ENCODE results near the gene MROH2A.

MROH2A gene

DNA sequence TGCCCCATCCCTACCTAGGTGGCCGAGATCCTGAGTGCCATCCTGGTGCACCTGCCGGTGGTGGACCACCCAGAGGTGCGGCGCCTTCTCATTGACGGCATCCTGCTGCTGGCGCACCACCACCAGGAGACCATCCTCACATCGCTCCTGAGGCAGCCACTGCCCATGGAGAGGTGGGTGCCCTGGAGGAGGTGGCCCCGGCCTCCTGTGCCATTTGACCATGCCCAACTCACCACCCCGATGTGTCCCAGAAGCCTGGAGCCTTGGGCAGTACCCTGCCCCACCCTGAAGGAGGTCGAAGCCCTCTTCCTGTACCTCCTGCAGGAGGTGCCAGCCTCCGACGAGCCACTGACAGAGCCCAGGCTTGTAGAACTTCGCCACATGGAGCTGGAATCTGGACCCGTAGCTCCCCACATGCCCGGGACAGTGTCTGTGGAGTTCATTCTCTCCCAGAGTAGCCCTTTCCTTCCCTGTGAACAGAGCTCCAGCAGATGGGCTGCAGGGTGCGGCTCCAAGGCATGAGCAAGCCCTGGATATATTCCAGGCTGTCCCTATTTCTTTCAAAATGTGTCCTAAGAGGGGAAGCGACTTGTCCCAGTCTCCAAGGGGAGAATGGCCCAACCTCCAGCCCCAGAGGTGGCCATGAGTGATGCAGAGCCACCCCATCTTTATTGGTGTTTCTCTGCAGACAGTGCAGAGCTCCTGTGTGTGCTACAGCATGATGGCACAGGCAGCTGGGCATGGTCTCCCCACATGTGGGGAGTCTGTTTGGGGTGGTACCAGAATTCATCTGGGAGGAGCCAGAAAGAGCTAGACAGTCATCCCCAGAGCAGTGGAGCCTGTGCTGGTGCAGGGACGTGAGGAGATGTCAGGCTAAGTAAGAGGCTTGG lies 42.0 kb downstream of the MROH2A start:
- Histone ChIP-seq H3K4me3 (ENCODE audit: low read depth, low read length) (no peak overlapping the region), H3K4me1 (peaks cover 13% of the 10 kb centered on the region), H3K36me3 (no peaks in the 10 kb centered on the region), H3K9me3 (no peaks in the 10 kb centered on the region), H3K27me3 (no peaks in the 10 kb centered on the region)
- TF ChIP-seq, protein P1, sequence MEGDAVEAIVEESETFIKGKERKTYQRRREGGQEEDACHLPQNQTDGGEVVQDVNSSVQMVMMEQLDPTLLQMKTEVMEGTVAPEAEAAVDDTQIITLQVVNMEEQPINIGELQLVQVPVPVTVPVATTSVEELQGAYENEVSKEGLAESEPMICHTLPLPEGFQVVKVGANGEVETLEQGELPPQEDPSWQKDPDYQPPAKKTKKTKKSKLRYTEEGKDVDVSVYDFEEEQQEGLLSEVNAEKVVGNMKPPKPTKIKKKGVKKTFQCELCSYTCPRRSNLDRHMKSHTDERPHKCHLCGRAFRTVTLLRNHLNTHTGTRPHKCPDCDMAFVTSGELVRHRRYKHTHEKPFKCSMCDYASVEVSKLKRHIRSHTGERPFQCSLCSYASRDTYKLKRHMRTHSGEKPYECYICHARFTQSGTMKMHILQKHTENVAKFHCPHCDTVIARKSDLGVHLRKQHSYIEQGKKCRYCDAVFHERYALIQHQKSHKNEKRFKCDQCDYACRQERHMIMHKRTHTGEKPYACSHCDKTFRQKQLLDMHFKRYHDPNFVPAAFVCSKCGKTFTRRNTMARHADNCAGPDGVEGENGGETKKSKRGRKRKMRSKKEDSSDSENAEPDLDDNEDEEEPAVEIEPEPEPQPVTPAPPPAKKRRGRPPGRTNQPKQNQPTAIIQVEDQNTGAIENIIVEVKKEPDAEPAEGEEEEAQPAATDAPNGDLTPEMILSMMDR (IDR thresholded peaks at IDR 0.05; ENCODE audit: low read depth, low read length), result no peak
- DNase-seq, result no peak

DNA sequence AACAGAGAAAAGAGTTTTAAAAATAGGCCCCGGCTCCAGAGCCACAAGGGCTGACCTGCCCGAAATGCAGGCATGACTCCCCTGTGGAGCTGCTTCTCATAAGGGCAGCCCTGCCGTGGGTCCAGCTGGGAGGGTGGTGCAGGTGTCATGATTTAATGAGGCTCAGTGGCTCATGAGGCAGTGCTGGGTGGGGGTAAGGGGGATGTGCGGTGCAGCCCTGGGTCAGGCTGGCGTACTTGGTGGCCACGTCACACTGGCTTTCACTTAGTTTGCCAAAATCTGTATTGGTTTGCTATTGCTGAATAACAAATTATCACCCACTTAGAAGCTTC lies 42.6 kb downstream of the MROH2A start:
- H3K36me3 ChIP-seq, result no peaks in the 10 kb centered on the region
- no peak for DNase-seq
- H3K4me1 ChIP-seq, result peaks cover 13% of the 10 kb centered on the region
- no peaks in the 10 kb centered on the region for H3K9me3 ChIP-seq
- no peak overlapping the region for H3K4me3 ChIP-seq (ENCODE audit: low read depth, low read length)
- TF ChIP-seq, protein P1 (IDR thresholded peaks at IDR 0.05; ENCODE audit: low read depth, low read length), result no peak
- H3K27me3 ChIP-seq, result no peaks in the 10 kb centered on the region

DNA sequence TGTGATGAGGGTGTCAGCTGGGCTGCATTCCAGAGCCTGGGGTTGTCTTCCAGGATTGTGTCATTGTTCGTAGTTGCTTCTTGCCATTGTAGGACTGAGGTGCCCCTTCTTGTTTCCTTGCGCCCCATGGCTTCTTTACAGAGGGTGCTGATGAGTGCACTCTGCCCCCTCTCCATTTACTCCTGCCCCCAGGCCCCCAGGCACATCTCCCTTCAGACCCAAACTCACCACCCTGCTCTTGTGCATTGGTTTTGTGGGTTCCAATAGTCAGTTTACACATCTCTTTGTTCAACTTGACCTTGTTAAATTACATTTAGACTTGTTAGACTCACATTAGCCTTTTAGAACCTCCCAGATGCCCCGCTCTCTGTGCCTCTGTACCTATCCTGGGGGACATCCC lies 43.1 kb downstream of the MROH2A start:
- H3K36me3 ChIP-seq, result no peaks in the 10 kb centered on the region

DNA sequence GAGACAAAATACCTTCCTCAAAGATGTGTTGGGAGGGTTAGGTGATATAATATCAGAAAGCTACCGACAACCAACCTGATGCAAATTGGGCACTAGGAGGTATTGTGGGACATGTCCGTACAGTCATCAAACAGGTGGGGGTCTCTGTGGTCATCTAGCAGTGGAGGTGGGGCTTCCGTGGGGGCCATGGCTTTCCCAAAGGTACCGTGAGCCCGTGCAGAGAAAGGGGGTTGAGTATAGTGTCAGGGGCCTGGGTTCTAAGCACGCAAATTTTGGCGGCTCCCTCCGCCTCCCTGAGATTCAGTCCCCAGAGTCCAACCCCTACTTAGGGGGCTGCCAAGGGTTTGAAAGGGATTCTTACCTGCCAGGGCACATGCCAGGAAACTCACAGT lies 43.6 kb downstream of the MROH2A start:
- H3K36me3 ChIP-seq, result no peaks in the 10 kb centered on the region
- H3K4me1 ChIP-seq, result peaks cover 10% of the 10 kb centered on the region
- no peak overlapping the region for H3K4me3 ChIP-seq (ENCODE audit: low read depth, low read length)
- DNase-seq, result no peak
- no peaks in the 10 kb centered on the region for H3K27me3 ChIP-seq
- no peaks in the 10 kb centered on the region for H3K9me3 ChIP-seq
- TF ChIP-seq, protein P1 (IDR thresholded peaks at IDR 0.05; ENCODE audit: low read depth, low read length), result no peak

More for the DNA sequence above, 43.1 kb downstream of the MROH2A start:
- H3K9me3 ChIP-seq, result no peaks in the 10 kb centered on the region
- H3K4me1 ChIP-seq, result peaks cover 13% of the 10 kb centered on the region
- H3K27me3 ChIP-seq, result no peaks in the 10 kb centered on the region
- TF ChIP-seq, protein P1 (IDR thresholded peaks at IDR 0.05; ENCODE audit: low read depth, low read length), result no peak
- H3K4me3 ChIP-seq (ENCODE audit: low read depth, low read length), result no peak overlapping the region
- no peak for DNase-seq

DNA sequence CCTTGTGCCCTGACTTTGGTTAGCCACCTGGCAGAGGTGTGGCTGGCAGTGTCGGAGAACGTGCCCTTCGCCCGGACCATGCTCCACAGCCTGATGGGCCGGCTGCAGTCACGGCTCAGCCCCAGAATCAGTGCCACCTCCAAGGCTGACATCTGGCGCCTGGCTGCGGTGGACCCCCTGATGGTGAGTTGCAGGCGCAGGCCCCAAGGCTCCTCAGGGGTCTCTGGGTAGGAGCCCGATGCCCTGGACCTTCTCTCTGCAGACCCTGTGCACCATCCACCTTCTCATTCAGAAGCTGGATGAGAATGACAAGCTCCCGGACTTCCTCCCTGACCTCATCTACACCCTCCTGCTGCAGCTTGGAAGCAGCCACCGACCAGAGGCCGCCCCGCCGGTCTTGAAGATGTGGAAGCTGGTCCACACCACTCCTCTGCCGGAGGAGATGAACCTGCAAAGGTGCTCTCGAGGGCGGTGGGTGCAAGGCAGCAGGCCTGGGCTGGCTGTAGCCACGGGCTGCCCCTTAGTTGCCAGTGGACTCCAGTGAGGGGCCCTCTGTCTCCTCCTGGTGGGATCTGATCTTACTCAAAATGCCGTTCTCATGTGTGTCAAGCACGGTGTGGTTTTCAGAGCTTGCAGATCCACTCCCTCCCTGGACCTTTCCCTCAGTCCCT lies 44.1 kb downstream of the MROH2A start:
- Histone ChIP-seq H3K36me3 (no peaks in the 10 kb centered on the region), H3K9me3 (no peaks in the 10 kb centered on the region), H3K4me3 (ENCODE audit: low read depth, low read length) (no peak overlapping the region), H3K4me1 (peaks cover 5% of the 10 kb centered on the region), H3K27me3 (no peaks in the 10 kb centered on the region)
- TF ChIP-seq, protein P1 (IDR thresholded peaks at IDR 0.05; ENCODE audit: low read depth, low read length), result no peak
- no peak for DNase-seq

All from BE2C (cell line).